Measurements from ENCODE around the gene ZNF839.

Gene ZNF839

DNA sequence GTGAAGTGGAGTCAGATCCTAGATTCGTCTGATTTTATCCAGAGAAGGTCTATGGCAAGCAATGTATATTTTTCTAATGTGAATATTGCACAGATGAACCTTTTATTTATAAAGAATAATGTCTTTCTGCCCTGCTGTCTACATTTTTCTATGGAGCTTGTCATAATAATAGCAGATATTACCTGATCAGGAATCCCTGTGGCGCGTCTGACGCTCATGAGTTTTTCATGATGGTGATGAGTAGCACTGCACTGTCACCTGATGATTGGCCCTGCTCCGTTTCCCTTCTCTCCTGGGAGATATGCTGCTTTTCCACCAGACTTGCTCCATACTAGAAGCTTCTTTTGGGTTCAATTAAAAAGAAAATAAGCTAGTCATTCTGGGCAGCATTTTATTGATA lies 22.7 kb downstream of the ZNF839 start:
- DNase-seq (ENCODE audit: low read depth) = no peak

DNA sequence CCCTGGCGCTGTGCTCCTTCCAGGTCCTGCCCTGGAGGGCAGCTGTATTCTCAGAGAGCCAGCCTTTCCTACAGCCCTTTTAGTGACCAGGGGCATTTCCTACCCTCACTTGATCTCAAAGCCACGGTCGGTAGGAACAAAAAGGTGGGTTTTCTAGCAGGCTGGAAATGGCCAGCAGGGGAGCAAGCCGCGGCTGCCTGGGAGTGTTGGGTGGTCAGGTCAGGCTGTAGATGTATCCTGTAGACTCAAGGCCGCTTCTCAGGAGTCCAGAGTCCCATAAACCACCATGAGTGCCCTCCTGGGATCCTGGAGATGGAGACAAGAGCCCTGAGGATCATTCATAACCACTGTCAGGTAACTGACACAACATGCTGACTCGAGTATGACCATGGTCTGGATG lies 24.5 kb downstream of the ZNF839 start:
- no peak for DNase-seq (ENCODE audit: low read depth)

DNA sequence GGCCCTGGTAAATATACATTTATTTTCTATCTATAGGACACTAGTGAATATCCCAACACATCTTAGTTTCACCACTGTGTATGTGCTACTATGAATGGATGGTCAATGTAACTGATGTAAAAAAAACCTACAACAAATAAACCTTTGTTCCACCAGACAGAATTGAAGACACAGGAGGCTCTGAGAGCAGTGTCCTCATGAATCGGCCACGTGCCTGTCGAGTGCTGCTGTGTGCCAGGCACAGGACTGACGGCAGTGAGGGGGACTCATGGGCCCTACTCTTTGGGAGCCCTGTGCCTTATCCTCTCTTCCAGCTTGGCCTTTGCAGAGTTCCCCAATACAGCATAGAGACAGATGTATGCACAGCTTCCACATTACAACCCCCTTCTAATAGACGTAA lies 24.9 kb downstream of the ZNF839 start:
- no peak for DNase-seq (ENCODE audit: low read depth)

DNA sequence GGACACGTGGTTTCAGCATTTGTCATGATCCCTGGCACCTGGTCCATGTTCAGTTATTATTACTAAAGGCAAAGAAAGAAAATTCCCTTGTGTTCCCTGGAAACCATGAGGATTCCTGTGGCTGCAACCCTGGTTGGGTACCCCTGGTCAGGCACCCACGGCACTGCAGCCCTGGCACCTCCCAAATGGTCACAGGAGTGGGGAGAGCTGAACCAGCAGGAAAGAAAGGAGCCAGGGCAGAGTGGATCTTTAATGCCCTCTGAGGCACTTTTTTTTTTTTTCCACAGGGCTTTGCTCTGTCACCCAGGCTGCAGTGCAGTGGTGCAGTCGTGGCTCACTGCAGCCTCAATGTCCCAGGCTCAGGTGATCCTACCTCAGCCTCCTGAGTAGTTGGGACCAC lies 25.7 kb downstream of the ZNF839 start:
- DNase-seq (ENCODE audit: low read depth) = no peak

DNA sequence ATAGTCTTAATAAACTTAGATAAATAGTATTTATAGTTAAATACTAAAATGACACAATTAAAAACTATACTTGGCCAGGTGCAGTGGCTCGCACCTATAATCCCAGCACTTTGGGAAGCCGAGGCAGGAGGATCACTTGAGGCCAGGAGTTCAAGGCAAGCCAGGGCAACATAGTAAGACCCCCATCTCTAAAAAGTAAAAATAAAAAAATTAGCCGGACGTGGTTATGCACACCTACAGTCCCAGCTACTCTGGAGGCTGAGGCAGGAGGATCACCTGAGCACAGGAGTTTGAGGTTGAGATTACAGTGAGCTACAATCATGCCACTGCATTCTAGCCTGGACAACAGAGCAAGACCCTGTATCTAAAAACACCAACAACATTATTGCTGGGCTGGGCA lies 27.1 kb downstream of the ZNF839 start:
- no peak for DNase-seq (ENCODE audit: low read depth)

DNA sequence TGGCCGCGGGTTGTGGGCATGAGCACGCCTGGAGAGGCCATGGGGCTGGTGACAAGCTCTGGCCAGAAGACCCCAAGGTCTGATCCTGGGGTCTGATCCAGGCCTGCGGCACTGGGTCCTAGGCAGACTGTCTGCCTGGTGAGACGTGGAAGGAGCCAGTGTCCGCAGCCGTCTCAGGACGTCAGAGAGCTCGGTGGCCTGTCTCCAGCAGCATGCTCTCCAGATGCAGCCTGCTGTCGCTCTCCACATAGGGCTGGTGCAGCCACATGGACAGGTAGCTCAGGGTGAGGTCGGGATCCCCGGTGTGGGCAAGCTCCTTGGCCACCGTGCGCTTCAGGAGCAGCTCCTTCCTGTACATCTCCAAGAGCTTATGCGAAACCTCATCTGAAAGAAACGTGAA lies 28.8 kb downstream of the ZNF839 start:
- DNase-seq (ENCODE audit: low read depth) = no peak

DNA sequence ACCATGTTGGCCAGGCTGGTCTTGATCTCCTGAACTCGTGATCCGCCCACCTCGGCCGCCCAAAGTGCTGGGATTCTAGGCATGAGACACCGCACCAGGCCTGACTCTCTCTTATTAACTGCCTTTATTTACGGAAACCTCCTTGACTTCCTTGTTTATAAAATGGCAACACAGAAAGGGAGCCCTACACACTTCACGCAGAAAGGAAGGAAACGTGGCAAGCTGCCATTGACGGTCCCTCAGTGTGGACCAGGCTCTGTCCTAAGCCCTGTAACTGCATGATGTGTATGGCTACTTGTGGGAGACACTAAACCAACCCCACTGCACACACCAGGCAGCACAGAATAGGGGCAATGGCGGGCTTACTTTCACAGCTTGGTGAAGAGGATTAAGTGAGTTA lies 31.5 kb downstream of the ZNF839 start:
- DNase-seq (ENCODE audit: low read depth) = no peak

DNA sequence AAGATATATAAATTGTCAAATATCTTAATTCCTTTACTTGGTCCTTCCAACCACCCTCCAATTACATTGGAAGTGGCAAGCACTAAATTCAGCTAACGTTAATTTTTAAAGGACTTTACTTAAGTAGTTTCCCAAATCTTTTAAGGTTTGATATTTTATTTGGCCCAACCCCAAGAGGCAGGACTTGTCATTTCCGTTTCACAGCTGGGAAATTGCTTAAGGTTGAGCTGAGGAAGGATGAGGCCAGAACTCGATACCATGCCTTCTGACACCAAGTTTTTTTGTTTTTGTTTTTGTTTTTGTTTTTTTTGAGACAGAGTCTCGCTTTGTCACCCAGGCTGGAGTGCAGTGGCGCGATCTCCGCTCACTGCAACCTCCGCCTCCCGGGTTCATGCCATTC lies 32.0 kb downstream of the ZNF839 start:
- DNase-seq (ENCODE audit: low read depth) = peak; percentile 16

DNA sequence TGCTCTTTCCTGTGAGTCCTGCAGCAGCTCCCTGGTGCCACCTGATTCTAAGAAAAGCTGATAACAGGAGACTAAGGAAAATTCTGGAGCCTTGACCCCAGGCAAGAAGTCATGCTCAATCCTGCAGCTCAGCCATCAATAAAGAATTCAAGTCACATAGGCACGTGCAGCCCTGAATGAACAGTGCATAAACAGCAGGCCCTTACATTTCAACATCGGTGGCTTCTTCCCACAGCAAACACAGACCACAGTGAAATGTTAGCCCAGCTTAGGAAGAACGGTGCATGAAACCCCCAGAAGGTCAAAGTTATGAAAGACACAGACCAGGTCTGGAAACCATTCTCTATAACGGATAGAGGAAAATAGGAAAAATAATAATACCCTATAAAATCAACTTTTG lies 32.7 kb downstream of the ZNF839 start:
- no peak for DNase-seq (ENCODE audit: low read depth)

DNA sequence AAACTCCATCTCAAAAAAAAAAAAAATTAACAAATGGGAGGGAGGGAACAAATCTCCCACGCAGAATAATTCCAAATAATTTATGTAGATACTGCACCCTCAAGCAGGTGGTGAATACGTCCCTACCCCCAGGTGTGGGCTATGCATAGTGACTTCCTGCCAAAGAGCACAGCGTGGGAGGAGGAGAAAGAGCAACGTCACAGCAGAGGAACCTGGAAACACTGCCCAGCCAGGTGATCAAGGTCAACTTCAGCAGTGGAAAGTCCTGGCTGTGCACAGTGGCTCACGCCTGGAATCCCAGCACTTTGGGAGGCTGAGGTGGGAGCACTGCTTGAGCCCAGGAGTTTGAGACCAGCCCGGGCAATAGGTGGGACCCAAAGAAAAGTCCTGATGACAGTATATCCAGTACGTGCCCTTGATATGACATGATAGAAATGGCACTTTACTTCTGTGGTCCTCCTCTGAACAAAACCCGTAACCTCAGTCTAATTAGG lies 33.6 kb downstream of the ZNF839 start:
- no peak for DNase-seq (ENCODE audit: low read depth)

DNA sequence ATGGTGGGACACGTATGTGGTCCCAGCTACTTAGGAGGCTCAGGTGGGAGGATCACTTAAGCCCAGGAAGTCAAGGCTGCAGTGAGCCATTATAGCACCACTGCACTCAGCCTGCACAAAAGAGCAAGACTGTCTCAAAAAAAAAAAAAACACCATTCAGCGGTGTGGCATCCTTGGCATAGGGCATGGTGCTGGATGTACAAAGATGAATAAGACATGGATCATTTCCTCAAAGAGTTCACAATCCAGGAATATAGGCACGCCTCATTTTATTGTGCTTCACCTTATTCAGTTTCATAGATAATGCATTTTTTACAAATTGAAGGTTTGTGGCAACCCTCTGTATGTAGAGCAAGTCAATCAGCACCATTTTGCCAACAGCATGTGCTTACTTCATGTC lies 36.7 kb downstream of the ZNF839 start:
- DNase-seq (ENCODE audit: low read depth) = no peak

DNA sequence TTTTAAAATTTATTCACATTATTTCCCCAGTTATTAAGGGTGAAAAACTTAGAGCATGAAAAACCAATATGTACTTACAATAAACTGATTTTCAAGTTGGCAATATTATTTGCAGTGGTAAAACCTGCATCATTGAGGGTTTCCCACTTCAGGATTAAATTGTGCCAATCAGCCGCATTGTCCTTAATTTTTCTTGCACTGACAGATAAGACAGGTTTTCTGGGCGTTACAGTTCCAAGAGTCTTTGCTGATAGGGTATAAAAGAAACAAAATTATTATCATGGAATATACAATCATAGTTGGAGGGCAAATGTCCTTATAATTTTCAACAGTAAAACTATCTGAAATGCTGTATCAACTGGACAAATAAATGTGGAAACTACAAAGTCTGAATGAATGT lies 39.8 kb downstream of the ZNF839 start:
- no peak for DNase-seq (ENCODE audit: low read depth)

DNA sequence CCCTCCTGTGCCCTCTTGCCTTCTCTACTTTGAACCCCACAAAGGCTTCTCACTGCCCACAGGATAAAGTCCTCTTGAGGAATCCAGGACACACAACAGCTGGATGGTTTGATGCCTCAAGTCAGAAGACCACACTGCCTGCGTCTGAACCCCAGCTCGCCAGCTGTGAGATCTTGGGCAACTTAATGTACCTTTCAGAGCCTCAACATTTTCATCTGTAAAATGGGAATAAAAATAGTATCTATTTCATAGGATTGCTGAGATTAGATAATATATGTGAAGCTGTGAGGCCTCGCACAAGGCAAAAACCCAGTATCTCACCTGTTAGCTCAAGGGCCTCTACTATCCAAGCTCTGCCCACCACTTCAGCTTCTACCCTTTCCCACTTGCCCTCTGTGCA lies 40.8 kb downstream of the ZNF839 start:
- DNase-seq (ENCODE audit: low read depth) = no peak

DNA sequence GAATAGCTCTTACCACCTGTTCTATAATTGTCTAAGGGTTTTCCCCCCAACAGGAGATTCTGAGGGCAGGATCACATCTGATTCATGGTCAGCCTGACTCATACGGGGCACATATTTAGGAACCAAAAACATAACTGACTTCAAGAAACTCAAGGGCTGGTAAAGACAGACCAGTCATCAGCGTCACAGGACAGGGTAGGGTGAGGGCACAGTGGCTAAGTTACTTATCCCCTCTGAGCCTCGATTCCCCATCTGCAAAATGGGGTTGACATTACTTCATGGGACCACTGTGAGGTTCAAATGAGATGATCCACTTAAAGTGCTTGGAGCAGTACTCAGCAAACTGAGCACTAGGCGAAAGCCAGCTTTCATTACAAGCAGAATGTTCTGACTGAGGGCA lies 42.5 kb downstream of the ZNF839 start:
- peak; percentile 55 for DNase-seq (ENCODE audit: low read depth)

DNA sequence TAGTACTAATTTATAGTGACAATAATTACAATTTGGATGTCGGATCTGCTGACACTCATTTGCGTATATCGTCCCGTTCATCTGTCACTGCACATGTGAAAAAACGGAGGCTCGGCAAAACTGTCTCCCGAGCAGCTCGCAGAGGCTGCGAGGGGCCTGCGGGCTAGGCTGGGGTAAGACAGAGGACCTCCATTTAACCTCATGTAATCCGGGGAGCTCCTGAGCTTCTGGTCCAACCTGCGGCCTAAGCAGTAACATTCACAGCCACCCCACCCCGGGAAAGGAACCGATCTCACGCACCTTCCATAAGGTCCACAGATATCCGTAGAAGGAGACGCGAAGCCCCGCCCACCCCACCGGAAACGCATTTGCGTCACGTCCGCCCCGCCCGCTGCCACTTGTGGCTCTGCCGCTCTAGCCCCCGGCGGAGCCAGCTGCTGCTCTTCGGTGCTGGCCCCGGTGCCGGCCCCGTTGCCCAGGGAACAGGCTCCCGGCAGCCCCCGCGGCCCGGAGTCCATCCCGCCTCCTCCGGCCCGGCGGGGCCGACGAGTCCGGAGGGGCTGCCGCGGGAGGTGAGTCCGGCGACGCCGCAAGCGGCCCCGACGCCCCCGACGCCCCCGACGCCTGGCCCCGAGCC lies 43.1 kb downstream of the ZNF839 start, which contains the start of the genes CINP and TECPR2:
CINP (minus strand) TSS at position 346 of the 637 bp plus-strand sequence; CDS start at position 307, 39 bp downstream.
TECPR2 (plus strand) TSS at position 397 of the 637 bp plus-strand sequence. CDS start 13,781 bp downstream, outside the sequence.
- peak; percentile 96 for DNase-seq (ENCODE audit: low read depth)

DNA sequence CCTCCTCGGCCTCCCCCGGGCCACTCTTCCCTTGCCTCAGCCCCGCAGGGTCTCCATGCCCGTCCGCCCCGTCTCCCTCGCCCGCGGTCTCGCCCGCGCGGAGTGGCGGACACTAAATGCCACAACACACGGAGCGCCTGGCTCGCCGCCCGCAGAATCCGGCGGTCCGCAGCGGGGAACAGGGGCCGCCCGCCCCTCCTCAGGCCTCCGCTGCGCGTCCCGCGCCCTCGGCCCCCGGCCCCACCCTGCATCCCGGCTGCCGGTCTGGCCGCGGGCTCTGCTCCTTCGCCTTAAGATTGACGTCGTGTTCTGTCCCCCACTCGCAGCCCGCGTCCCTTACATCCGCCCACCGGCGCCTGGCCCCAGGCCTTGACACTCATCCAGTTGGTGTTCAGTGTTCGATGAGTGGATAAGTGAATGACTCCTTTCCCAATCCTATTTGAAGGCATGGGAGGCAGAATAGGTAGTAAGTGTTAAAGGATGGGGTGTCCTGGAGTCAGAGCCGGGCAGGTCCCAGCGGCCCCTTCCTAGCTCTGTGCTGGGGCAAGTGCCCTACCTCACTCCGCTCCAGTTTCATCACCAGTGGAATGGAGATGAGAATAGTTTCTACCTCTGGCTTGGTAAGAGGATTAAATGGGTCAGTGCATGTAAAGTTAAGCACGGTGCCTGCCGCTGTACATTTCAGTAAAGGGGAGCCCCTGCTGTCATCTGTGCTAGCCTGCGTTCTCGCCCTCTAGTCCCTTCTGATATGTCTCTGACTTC lies 43.8 kb downstream of the ZNF839 start:
- DNase-seq (ENCODE audit: low read depth) = peak; percentile 67

DNA sequence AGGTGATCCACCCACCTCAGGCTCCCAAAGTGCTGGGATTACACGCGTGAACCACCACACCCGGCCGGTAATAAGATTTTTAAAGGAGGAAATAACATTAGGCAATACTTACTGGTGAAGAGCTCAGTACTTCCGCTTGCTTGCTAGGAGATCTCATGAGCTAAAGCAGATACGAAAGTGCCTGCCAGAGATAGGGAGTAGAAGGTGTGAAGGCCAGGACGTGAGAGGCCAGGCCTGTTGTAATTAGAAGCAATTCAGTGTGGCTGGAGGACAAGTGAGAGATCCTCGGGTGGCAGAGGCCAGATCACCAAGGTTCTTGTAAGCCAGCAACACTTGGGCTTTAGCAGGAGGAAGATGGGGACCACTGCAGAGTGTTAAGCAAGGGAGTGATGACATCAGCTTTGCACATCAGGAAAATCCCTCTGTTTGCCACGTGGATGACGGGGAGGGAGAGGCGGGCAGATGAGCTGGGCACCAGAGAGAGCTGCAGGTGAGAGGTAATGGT lies 50.8 kb downstream of the ZNF839 start:
- no peak for DNase-seq (ENCODE audit: low read depth)

DNA sequence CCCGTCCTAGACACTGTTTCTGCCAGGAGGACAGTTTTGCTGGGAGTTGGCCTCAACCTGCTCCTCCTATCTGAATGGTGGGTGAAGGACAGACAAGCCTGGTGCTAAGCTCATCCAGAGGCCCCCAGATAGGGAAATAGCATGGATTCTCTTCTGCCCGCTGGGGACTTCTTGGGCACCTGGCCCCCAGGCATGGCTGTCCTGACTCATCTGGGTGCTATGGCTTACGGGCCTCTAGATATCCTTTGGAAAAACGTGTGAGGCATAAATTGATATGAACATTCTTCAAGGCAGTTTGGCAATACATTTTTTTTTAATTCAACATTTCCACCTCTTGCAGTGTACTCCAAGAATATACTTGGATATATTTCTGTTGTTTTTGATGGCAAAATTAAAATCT lies 51.8 kb downstream of the ZNF839 start:
- peak; percentile 27 for DNase-seq (ENCODE audit: low read depth)

DNA sequence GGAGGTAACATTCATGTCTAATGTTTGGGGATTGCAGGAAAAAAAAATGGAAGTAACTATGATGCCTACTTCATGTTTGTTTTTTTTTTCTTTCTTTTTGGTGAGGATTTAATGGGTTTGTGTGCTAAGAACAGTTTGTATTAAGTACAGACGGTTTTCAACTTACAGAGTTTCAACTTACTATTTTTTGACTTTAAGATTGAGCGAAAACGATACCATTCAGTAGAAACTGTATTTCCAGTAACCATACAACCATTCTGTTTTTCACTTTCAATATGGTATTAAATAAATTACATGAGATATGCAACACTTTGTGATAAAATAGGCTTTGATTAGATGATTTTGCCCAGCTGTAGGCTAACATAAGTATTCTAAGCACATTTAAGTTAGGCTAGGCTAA lies 53.6 kb downstream of the ZNF839 start:
- DNase-seq (ENCODE audit: low read depth) = no peak

DNA sequence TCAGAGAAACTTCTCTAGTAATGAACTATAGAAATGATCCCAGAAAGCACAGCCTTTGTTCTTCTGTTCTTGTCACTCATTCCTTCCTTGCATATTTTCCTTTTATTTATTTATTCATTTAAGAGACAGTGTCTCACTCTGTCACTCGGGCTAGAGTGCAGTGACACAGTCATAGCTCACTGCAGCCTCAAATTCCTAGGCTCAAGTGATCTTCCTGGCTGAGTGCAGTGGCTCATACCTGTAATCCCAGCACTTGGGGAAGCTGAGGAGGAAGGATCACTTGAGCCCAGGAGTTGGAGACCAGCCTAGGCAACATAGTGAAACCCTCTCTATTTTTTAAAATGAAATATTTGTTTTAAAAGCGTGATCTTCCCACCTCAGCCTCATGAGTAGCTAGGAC lies 54.7 kb downstream of the ZNF839 start:
- DNase-seq (ENCODE audit: low read depth) = peak; percentile 18

DNA sequence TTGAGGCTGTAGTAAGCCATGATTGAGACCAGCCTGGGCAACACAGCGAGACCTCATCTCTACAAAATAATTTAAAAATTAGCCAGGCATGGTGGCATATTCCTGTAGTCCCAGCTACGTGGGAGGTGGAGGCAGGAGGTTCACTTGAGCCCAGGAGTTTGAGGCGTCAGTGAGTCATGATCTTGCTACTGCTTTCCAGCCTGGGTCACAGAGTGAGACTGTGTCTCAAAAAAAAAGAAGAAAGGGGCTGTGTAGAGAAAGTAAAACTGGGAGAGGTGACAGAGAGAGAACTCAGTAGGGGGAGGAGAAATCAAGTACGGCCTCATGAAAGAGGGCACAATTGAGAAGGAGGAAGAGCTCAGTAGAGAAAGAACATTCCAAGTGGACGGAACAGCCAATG lies 55.6 kb downstream of the ZNF839 start:
- no peak for DNase-seq (ENCODE audit: low read depth)

DNA sequence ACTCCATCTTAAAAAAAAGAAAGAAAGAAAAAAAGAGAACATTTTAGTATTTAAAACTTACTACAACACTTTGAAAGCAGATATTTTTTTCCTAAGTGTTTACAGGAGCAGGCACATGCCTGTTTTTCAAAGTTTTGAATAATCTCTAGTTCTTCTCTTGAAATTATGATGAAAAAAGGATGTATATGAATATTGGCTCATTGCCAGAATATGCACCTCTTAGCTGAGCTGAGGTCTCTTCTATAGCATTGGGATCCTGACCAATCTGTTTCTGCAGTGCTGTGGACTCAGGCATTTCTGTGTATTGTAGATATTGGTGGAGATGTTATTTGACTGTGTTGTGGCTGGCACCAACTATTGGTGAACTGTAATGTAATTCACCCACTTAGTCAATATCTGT lies 58.1 kb downstream of the ZNF839 start:
- DNase-seq (ENCODE audit: low read depth) = no peak

DNA sequence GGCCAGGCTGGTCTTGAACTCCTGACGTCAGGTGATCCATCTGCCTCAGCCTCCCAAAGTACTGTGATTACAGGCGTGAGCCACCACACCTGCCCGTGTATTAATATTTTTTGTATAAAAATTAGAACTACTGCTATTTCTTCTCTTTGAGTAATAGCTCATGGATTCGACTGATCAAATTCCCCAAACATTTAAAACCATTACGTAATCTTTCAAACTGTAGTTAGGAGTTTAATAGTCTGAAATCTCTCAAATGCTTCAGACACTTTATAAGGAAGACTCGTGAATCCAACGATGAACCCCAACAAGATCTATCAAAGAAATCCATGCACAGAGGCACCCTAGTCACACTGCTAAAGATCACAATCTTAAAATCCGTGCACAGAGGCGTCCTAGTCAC lies 59.3 kb downstream of the ZNF839 start:
- DNase-seq (ENCODE audit: low read depth) = no peak
